GM19395 (cell line): ENCODE measurements around the gene FCGBP.
"Not testable (repeated sequence)": the region's sequence is repeated elsewhere in the genome, so short reads cannot be mapped to it uniquely, and the experiment has no call there.

Experiments used
- ATAC-seq: cut with Tn5 transposase; IDR thresholded peaks from one replicate; pipeline ENCODE4 v1.9.1; 2021; ENCODE audit warnings: mild to moderate bottlenecking, moderate library complexity; ENCODE audit not compliant: unreplicated experiment

Gene FCGBP

DNA sequence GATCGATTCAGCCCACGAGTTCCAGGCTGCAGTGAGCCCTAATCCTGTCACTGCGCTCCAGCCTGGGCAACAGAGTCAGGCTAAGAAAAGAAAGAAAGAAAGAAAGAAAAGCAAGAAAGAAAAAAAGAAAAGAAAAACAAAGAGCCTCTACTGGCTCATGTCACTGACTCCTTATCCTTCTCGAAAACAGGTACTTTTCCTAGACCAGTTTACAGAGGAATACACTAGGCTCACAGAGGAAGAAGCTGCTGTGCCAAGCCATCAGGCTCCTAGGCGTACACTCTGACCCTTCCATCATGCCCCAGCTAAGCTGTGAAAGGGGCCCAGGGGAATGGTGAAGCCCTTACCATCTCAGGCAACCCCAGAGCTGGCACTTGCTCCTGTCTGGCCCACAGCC lies 41.9 kb downstream of the FCGBP start:
- not testable (repeated sequence) for ATAC-seq

DNA sequence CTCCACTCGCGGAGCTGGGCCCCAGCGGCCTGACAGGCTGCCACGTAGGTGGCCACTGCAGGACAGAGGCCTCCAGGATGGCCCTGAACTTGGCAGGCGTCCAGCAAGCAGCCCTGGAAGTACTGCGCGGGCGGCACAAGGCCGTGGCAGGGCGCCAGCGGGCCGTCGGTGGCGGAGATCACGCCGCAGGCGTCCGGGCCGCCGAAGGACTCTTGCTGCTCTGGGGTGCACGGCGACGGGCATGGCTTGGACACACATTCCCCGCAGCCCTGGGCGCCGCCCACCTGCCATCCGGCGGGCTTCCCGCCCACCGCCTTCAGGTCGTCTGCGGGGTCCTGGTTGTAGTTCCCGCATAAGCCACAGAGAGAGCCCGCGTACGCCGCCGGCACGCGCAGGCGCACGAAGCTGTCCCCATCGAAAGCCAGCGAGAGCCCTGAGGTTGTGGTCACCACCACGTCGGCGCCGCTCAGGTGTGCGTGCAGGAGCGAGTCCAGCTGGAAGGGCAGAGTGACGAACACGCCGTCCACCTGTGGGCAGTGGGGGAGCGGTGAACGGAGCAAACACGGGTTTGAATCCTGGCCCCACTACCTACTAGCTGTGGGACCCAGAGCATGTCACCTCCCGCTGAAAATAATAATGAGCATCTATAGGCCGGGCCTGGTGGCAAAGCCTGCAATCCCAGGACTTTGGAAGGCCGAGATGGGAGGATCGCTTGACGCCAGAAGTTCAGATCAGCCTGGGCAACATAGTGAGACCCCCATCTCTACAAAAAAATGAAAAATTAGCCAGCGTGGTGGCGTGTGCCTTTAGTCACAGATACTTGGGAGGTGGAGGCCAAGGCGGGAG lies 42.6 kb downstream of the FCGBP start:
- ATAC-seq, result not testable (repeated sequence)

DNA sequence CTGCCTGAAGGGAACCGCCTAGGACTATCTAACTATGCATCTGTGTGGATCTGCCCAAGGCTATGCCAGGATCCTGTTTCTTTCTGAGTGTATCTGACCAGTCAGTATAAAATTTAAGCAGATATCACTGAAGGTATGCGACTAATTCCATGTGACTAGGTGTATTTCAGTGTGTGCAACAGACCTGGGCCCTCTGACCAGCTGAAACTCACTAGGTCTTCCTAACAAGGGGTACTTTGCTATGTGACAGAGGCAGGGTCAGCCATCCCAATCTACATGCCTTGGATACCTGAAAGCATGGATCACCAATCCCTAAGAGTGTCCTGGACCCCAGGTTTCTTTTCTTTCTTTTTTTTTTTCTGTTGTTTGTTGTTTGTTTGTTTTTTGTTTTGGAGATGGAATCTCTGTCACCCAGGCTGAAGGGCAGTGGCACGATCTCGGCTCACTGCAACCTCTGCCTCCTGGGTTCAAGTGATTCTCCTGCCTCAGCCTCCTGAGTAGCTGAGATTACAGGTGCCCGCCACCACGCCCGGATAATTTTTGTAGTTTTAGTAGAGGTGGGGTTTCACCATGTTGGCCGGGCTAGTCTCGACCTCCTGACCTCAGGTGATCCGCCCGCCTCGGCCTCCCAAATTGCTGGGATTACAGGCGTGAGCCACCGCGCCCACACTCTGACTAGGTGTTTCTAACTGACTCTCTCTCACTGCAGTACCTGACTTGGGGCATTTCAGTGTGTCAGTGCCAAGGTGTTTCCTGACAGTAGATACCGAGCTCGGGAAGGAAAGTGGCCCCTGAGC lies 43.5 kb downstream of the FCGBP start:
- ATAC-seq, result no peak

DNA sequence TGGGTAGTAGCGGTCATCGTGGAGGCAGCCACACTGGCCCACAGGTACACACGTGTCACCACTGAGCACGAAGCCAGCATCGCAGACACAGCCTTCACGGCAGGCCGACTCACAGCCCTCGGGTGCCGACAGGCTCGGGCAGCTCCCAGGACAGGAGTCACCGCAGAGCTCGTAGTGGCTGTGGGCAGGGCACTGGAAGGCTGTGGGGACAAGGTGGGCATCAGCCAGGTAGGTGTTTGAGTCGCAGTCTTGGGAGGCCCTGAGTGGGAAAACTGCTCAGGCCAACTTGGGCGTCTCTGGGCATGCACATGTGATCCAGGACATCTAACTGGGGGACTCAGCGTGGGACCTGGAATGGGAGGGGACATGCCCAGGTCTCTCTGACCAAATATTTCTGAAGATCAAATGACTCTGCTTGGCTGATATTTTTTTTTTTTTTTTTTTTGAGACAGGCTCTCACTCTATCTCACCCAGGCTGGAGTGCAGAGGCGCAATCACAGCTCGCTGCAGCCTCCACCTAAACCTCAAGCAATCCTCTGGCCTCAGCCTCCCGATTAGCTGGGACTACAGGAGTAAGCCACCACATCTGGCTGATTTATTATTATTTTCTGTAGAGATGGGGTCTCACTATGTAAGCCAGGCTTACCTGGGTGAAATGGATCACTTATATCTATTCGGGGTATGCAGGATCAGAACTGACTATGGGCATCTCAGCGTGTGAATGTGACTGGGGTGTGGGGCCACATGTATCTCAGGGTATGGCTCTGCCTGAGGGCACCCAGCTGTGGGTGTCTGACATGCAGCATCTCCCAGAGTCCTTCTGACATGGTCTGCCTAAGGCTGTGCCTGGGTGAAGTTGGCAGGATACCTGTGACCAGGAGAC lies 44.3 kb downstream of the FCGBP start:
- ATAC-seq, result not testable (repeated sequence)

DNA sequence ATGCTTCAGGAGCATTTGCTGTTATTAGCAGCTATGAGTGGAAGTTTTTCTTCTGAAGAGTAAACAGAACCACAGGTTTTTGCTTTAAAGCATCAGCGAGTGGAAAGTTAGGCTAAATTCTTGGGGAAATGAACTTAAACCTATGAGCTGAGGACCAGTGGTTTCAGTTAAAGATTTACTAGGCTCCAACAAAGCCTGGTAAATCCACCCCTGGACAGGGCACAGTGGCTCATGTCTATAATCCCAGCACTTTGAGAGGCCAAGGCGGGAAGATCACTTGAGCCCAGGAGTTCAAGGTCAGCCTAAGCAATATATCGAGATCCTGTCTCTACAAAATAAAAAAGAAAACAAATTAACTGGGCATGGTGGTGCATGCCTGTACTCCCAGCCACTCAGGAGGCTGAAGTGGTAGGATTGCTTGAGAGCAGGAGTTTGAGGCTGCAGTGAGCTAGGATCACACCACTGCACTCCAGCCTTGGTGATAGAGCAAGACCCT lies 46.9 kb downstream of the FCGBP start:
- not testable (repeated sequence) for ATAC-seq

DNA sequence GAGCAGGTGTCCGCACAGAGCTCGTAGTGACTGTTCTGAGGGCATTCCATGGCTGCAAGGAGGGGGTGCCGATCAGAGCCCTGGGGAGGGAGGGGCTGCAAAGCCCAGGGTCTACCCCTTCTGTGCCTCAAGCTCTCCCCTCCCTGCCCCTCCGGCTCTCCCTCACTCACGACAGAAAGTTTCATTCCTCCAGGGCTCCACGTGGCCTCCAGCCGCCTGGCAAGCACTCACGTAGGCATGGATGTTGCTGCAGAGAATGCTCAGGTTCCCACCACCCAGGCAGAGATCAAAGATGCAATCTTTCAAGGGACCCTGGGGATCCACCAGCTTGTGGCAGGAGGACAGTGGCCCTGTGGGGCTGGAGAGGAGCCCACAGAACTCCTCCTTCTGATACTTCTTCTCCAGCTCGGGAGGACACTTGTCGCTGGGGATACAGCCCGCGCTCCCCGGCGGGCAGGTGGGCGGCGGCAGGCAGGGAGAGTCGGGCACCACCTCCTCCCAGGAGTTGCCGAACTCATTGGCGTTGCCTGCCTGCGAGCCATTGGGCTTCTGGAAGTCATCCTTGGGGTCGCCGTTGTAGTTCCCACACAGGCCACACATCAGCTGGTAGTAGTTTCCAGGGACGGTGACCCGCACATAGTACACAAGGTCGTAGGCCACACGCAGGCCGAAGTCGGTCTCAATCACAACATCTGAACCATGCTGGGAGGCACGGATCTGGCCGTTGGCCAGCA lies 48.4 kb downstream of the FCGBP start:
- ATAC-seq, result not testable (repeated sequence)

DNA sequence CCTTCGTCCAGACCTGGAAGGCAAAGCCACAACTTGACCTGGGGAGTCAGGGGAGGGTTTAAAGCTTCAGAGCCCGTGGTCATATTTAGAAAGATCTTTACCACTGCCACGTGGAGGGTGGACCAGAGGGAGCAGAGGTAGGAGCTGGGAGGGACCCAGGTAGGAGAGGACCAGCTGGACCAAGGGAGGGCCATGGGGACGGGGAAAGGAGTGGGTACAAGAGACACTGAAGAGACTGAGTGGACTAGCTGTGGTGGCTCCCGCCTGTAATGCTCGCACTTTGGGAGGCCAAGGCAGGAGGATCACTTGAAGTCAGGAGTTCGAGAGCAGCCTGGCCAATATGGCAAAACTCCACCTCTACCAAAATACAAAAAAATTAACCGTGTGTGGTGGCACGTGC lies 49.7 kb downstream of the FCGBP start:
- not testable (repeated sequence) for ATAC-seq
